Endothelial cell of umbilical vein (primary cell): ENCODE data around the gene CMC1. TPM values are rescaled to one million over a fixed set of nuclear protein-coding genes. Genes with fewer than 3 reads are reported as not detected.

Source experiments
- BruUV-seq: library from RNA; stranded (reverse); fragments of 400-500 nt; replicated peaks from 2 replicates; lab custom pipeline; 2021; lab: Mats Ljungman, UMichigan
- CTCF ChIA-PET: fragments of 300-600, 350-600 bp; sonication (Branson Sonifier 250); formaldehyde crosslinking; loops from one replicate; lab custom pipeline; 2021; ENCODE audit warnings: antibody characterized with exemption, inconsistent platforms; lab: Charles Lee
- POLR2A ChIA-PET: fragments of 300-600, 350-600 bp; sonication (Branson Sonifier 250); formaldehyde crosslinking; loops from one replicate; lab custom pipeline; 2021; ENCODE audit warnings: antibody characterized with exemption, inconsistent platforms; lab: Charles Lee
- DNase-seq: peaks from one replicate; pipeline ENCODE4 v3.0.0-alpha.2; 2011; ENCODE audit warnings: low read depth, low spot score
- FAIRE-seq: peaks from 2 replicates; lab custom pipeline; 2011; peaks lifted over from hg19 to GRCh38; lab: Jason Lieb, UNC
- H2AFZ ChIP-seq: 2 replicates; pipeline ENCODE4 v1.6.0; 2012; ENCODE audit warnings: low read depth, low read length, control low read depth, inconsistent platforms
- H3K27ac ChIP-seq: 2 replicates; pipeline ENCODE4 v1.5.1; 2011; ENCODE audit warnings: low read depth, mild to moderate bottlenecking, control low read depth, low read length, moderate library complexity; ENCODE audit not compliant: insufficient read depth
- H3K27me3 ChIP-seq, 2 experiments: 2 replicates each; pipeline versions ENCODE4 v1.6.0 to v1.6.1; 2011; ENCODE audit warnings: low read length in 2 of 2, mixed read lengths in 1 of 2; ENCODE audit not compliant: control insufficient read depth in 2 of 2, insufficient read depth in 2 of 2
- H3K36me3 ChIP-seq, 2 experiments: 2 replicates in 1 of 2; 3 replicates in 1 of 2; pipeline ENCODE4 v1.5.1; 2011; ENCODE audit warnings: low read length in 2 of 2, mild to moderate bottlenecking in 1 of 2, moderate library complexity in 1 of 2; ENCODE audit not compliant: control insufficient read depth in 2 of 2, insufficient read depth in 2 of 2; ENCODE audit errors: extremely low read depth in 1 of 2
- H3K4me1 ChIP-seq: 3 replicates; pipeline ENCODE4 v1.5.1; 2011; ENCODE audit warnings: mild to moderate bottlenecking, low read length; ENCODE audit not compliant: control insufficient read depth, insufficient read depth; ENCODE audit errors: extremely low read depth
- H3K4me2 ChIP-seq: 2 replicates; pipeline ENCODE4 v1.6.1; 2011; ENCODE audit warnings: low read length, control low read depth, mixed read lengths; ENCODE audit not compliant: insufficient read depth
- H3K4me3 ChIP-seq, 3 experiments: fragments of 200-600 bp in 1 of 3; sonication (generic), shearing (Covaris generic) in 1 of 3; replicated peaks in 1 of 3; 2 replicates each; pipeline ENCODE4 v1.5.1; 2011 to 2016; ENCODE audit warnings: control low read depth in 3 of 3, low read length in 3 of 3, mild to moderate bottlenecking in 2 of 3, inconsistent platforms in 1 of 3, low read depth in 1 of 3, moderate library complexity in 1 of 3; ENCODE audit not compliant: insufficient read depth in 1 of 3
- H3K79me2 ChIP-seq: 2 replicates; pipeline ENCODE4 v1.6.0; 2012; ENCODE audit warnings: low read length, inconsistent platforms; ENCODE audit not compliant: control insufficient read depth, insufficient read depth
- H3K9ac ChIP-seq: replicated peaks from 2 replicates; pipeline ENCODE3; 2011; ENCODE audit warnings: low read length, control low read depth; ENCODE audit not compliant: insufficient read depth; ENCODE audit errors: extremely low read depth
- H3K9me1 ChIP-seq: replicated peaks from 3 replicates; pipeline ENCODE4 v1.6.0; 2011; ENCODE audit warnings: mild to moderate bottlenecking, low read length; ENCODE audit not compliant: control insufficient read depth, insufficient read depth; ENCODE audit errors: extremely low read depth
- H3K9me3 ChIP-seq: replicated peaks from 2 replicates; pipeline ENCODE4 v1.5.1; 2012; ENCODE audit warnings: low read length, inconsistent platforms; ENCODE audit not compliant: control insufficient read depth, insufficient read depth
- H4K20me1 ChIP-seq: replicated peaks from 2 replicates; pipeline ENCODE3; 2011; ENCODE audit warnings: mild to moderate bottlenecking, low read length; ENCODE audit not compliant: control insufficient read depth, insufficient read depth; ENCODE audit errors: extremely low read depth
- CTCF ChIP-seq, 2 donors: IDR thresholded peaks; 1 replicate in 1 of 2; 2 replicates in 1 of 2; pipeline ENCODE4 v1.5.1; 2011; ENCODE audit warnings: low read length in 2 of 2, mild to moderate bottlenecking in 2 of 2, moderate library complexity in 2 of 2, control low read depth in 1 of 2, inconsistent platforms in 1 of 2, low read depth in 1 of 2; ENCODE audit not compliant: insufficient read depth in 1 of 2; ENCODE audit errors: extremely low read depth in 1 of 2
- EZH2 ChIP-seq: IDR thresholded peaks from 2 replicates; pipeline ENCODE4 v1.6.1; 2012; ENCODE audit warnings: borderline replicate concordance, low read depth, mild to moderate bottlenecking, moderate library complexity, low read length, inconsistent platforms; ENCODE audit not compliant: severe bottlenecking
- FOS ChIP-seq: IDR thresholded peaks from 2 replicates; pipeline ENCODE4 v1.6.1; 2011; ENCODE audit warnings: mild to moderate bottlenecking, low read length, moderate library complexity, borderline replicate concordance; ENCODE audit not compliant: insufficient read depth
- GATA2 ChIP-seq: IDR thresholded peaks from 2 replicates; pipeline ENCODE4 v1.7.0; 2011; ENCODE audit warnings: low read depth, mild to moderate bottlenecking, moderate library complexity, mixed read lengths, low read length; ENCODE audit not compliant: insufficient read length, insufficient read depth
- JUN ChIP-seq: IDR thresholded peaks from 2 replicates; pipeline ENCODE4 v1.6.1; 2011; ENCODE audit warnings: borderline replicate concordance, low read depth; ENCODE audit not compliant: insufficient read length, insufficient read depth
- MAX ChIP-seq: IDR thresholded peaks from 2 replicates; pipeline ENCODE4 v1.6.1; 2011; ENCODE audit not compliant: insufficient read depth, insufficient read length
- MYC ChIP-seq: IDR thresholded peaks from one replicate; pipeline ENCODE4 v1.6.1; 2011; ENCODE audit warnings: mild to moderate bottlenecking, low read depth, low read length
- POLR2A ChIP-seq: IDR thresholded peaks from 2 replicates; pipeline ENCODE4 v1.6.1; 2012; ENCODE audit warnings: low read depth, mild to moderate bottlenecking, control low read depth, low read length
- POLR2AphosphoS5 ChIP-seq: IDR thresholded peaks from 2 replicates; pipeline ENCODE4 v1.6.1; 2012; ENCODE audit warnings: low read depth, mild to moderate bottlenecking, control low read depth, low read length, moderate library complexity; ENCODE audit not compliant: insufficient read depth
- dilution Hi-C: fragments of 300-500 bp; cut with MboI; formaldehyde crosslinking; loops from one replicate; pipeline ENCODE4 v1.15.0; 2019; ENCODE audit warnings: low sequenced_read_pairs; ENCODE audit not compliant: extremely low pct_ligation_motif_present
- intact Hi-C: fragments of 100-400 bp; cut with micrococcal nuclease; formaldehyde crosslinking; loops from one replicate; pipeline ENCODE4 v1.10.0; 2022
- polyA plus RNA-seq, 4 experiments: library from polyadenylated mRNA; depleted of rRNA in 3 of 4; stranded (reverse) in 3 of 4; unstranded in 1 of 4; fragments of >200 nt; gene quantifications; 2 replicates each; pipeline versions ENCODE4 v1.2.1 to v1.2.3, GENCODE V29; 2011 to 2012; ENCODE audit warnings: missing spikeins in 1 of 4
- total RNA-seq: library from RNA; stranded (reverse); gene quantifications from 2 replicates; pipeline ENCODE4 v1.2.3, GENCODE V29; 2021

The CMC1 gene
- total and polyA plus RNA-seq, 2 donors (not counting 3 experiments of a cell fraction or from before 2014, with no cell fraction given): 13.1 to 18.6 TPM

- ChIA-PET POLR2A (no interaction called here), CTCF (no interaction called here)
- no peak for DNase-seq
- dilution Hi-C loops: no loop called here
- TF ChIP-seq MAX (no peak), POLR2A (no peak)
- Histone ChIP-seq H2AFZ (no peak overlapping the region), H3K9ac (no peak overlapping the region), H3K4me3 (no peak overlapping the region), H3K4me1 (no peaks in the 10 kb centered on the region), H3K9me3 (no peaks in the 10 kb centered on the region), H3K9me1 (no peaks in the 10 kb centered on the region), H3K27me3 (no peaks in the 10 kb centered on the region), H3K4me2 (no peak overlapping the region), H4K20me1 (no peaks in the 10 kb centered on the region), H3K79me2 (no peaks in the 10 kb centered on the region), H3K36me3 (no peaks in the 10 kb centered on the region), H3K27ac (no peak overlapping the region)
- FAIRE-seq: no peak
- no TSS peak for BruUV-seq
- intact Hi-C loops: no loop called here
These were observed 28.7 kb upstream of the CMC1 start for GRCh38 chr3:28212681-28213080.

GRCh38 chr3:28215407-28215806 is 26.0 kb upstream of the CMC1 start:
- DNase-seq: no peak
- Histone ChIP-seq H3K79me2 (no peaks in the 10 kb centered on the region), H4K20me1 (no peaks in the 10 kb centered on the region), H3K9ac (no peak overlapping the region), H2AFZ (no peak overlapping the region), H3K9me1 (no peaks in the 10 kb centered on the region), H3K9me3 (no peaks in the 10 kb centered on the region), H3K4me1 (no peaks in the 10 kb centered on the region), H3K4me3 (no peak overlapping the region), H3K27ac (no peak overlapping the region), H3K36me3 (no peaks in the 10 kb centered on the region), H3K27me3 (no peaks in the 10 kb centered on the region), H3K4me2 (no peak overlapping the region)
- intact Hi-C loops (no loop called here), dilution Hi-C loops (no loop called here)
- TF ChIP-seq MAX (no peak), POLR2AphosphoS5 (no peak), POLR2A (no peak), JUN (no peak), MYC (no peak), GATA2 (no peak), EZH2 (no peak), CTCF (IDR thresholded peaks at IDR 0.05; ENCODE audit: extremely low read depth in 1 of 2, insufficient read depth in 1 of 2, low read depth in 1 of 2, low read length in 2 of 2) (no peak), FOS (no peak)
- no TSS peak for BruUV-seq
- FAIRE-seq: no peak
- CTCF ChIA-PET: no interaction called here
- POLR2A ChIA-PET: no interaction called here
